Measurements from ENCODE around the gene ASMT. TPM values are rescaled to one million over a fixed set of nuclear protein-coding genes. Genes with fewer than 3 reads are reported as not detected.

Gene ASMT
- total RNA-seq, 1 donor from 2014 or later = not detected

- Histone ChIP-seq H3K9me3 (ENCODE audit: insufficient read depth, low read depth, low read length) (no peaks in the 10 kb centered on the region), H3K27me3 (ENCODE audit: insufficient read depth, low read length) (no peaks in the 10 kb centered on the region), H3K79me2 (ENCODE audit: insufficient read depth, low read length) (peaks cover 5% of the 10 kb centered on the region), H3K9ac (ENCODE audit: low read length) (no peak overlapping the region), H2AFZ (ENCODE audit: low read depth, low read length) (no peak overlapping the region), H3K27ac (ENCODE audit: low read depth, low read length) (no peak overlapping the region), H3K36me3 (ENCODE audit: insufficient read depth, low read length) (peaks cover 15% of the 10 kb centered on the region), H3K4me1 (ENCODE audit: insufficient read depth, low read length) (no peaks in the 10 kb centered on the region), H3K4me3 (ENCODE audit: insufficient read depth, low read depth, low read length) (no peak overlapping the region), H3K4me2 (ENCODE audit: low read length) (no peak overlapping the region), H4K20me1 (ENCODE audit: insufficient read depth, low read length) (peaks cover 29% of the 10 kb centered on the region)
- Mint-ChIP-seq H3K4me1 (ENCODE audit: low read depth, unreplicated experiment) (no peaks in the 10 kb centered on the region), H3K4me3 (ENCODE audit: unreplicated experiment) (no peak overlapping the region), H3K27me3 (ENCODE audit: low read depth, unreplicated experiment) (no peaks in the 10 kb centered on the region), H3K9me3 (ENCODE audit: unreplicated experiment) (peaks cover 8% of the 10 kb centered on the region), H3K27ac (ENCODE audit: unreplicated experiment) (no peak overlapping the region), H3K36me3 (ENCODE audit: low read depth, unreplicated experiment) (peaks cover 4% of the 10 kb centered on the region)
- TF ChIP-seq EZH2 (IDR thresholded peaks at IDR 0.05; ENCODE audit: insufficient read depth, low read length) (no peak), CTCF (IDR thresholded peaks at IDR 0.05; ENCODE audit: insufficient read depth, low read depth, low read length) (no peak)
- no peak for FAIRE-seq
- DNase-seq (ENCODE audit: low read depth) = no peak
Observed at GRCh38 chrX:1606496-1606895, 8.4 kb upstream of the ASMT start.

GRCh38 chrX:1609311-1609710, 5.5 kb upstream of the ASMT start:
- no peak overlapping the region for H3K9ac ChIP-seq (ENCODE audit: low read length)
- H3K4me3 ChIP-seq (ENCODE audit: insufficient read depth, low read depth, low read length) = no peak overlapping the region
- H3K4me1 Mint-ChIP-seq (ENCODE audit: low read depth, unreplicated experiment) = no peaks in the 10 kb centered on the region
- H3K36me3 ChIP-seq (ENCODE audit: insufficient read depth, low read length) = no peaks in the 10 kb centered on the region
- H3K27me3 Mint-ChIP-seq (ENCODE audit: low read depth, unreplicated experiment) = peaks cover 3% of the 10 kb centered on the region
- no peaks in the 10 kb centered on the region for H3K9me3 ChIP-seq (ENCODE audit: insufficient read depth, low read depth, low read length)
- no peaks in the 10 kb centered on the region for H3K4me1 ChIP-seq (ENCODE audit: insufficient read depth, low read length)
- no peaks in the 10 kb centered on the region for H3K79me2 ChIP-seq (ENCODE audit: insufficient read depth, low read length)
- no peak overlapping the region for H3K4me3 Mint-ChIP-seq (ENCODE audit: unreplicated experiment)
- peaks cover 7% of the 10 kb centered on the region for H4K20me1 ChIP-seq (ENCODE audit: insufficient read depth, low read length)
- H2AFZ ChIP-seq (ENCODE audit: low read depth, low read length) = no peak overlapping the region
- TF ChIP-seq CTCF (IDR thresholded peaks at IDR 0.05; ENCODE audit: insufficient read depth, low read depth, low read length) = no peak
- no peak for TF ChIP-seq EZH2 (IDR thresholded peaks at IDR 0.05; ENCODE audit: insufficient read depth, low read length)
- no peaks in the 10 kb centered on the region for H3K36me3 Mint-ChIP-seq (ENCODE audit: low read depth, unreplicated experiment)
- H3K4me2 ChIP-seq (ENCODE audit: low read length) = no peak overlapping the region
- no peak for FAIRE-seq
- H3K27ac Mint-ChIP-seq (ENCODE audit: unreplicated experiment) = no peak overlapping the region
- no peak overlapping the region for H3K27ac ChIP-seq (ENCODE audit: low read depth, low read length)
- H3K9me3 Mint-ChIP-seq (ENCODE audit: unreplicated experiment) = peaks cover 2% of the 10 kb centered on the region
- H3K27me3 ChIP-seq (ENCODE audit: insufficient read depth, low read length) = no peaks in the 10 kb centered on the region
- no peak for DNase-seq (ENCODE audit: low read depth)

GRCh38 chrX:1609762-1610161, 5.1 kb upstream of the ASMT start:
- H3K4me1 Mint-ChIP-seq (ENCODE audit: low read depth, unreplicated experiment) = no peaks in the 10 kb centered on the region
- Histone ChIP-seq H3K4me1 (ENCODE audit: insufficient read depth, low read length) (no peaks in the 10 kb centered on the region), H3K27me3 (ENCODE audit: insufficient read depth, low read length) (no peaks in the 10 kb centered on the region), H2AFZ (ENCODE audit: low read depth, low read length) (no peak overlapping the region), H3K9ac (ENCODE audit: low read length) (no peak overlapping the region), H3K4me2 (ENCODE audit: low read length) (no peak overlapping the region), H3K9me3 (ENCODE audit: insufficient read depth, low read depth, low read length) (no peaks in the 10 kb centered on the region), H4K20me1 (ENCODE audit: insufficient read depth, low read length) (peaks cover 4% of the 10 kb centered on the region), H3K36me3 (ENCODE audit: insufficient read depth, low read length) (no peaks in the 10 kb centered on the region), H3K27ac (ENCODE audit: low read depth, low read length) (no peak overlapping the region), H3K4me3 (ENCODE audit: insufficient read depth, low read depth, low read length) (no peak overlapping the region), H3K79me2 (ENCODE audit: insufficient read depth, low read length) (no peaks in the 10 kb centered on the region)
- no peak overlapping the region for H3K27ac Mint-ChIP-seq (ENCODE audit: unreplicated experiment)
- H3K4me3 Mint-ChIP-seq (ENCODE audit: unreplicated experiment) = no peak overlapping the region
- peaks cover 2% of the 10 kb centered on the region for H3K9me3 Mint-ChIP-seq (ENCODE audit: unreplicated experiment)
- no peaks in the 10 kb centered on the region for H3K36me3 Mint-ChIP-seq (ENCODE audit: low read depth, unreplicated experiment)
- H3K27me3 Mint-ChIP-seq (ENCODE audit: low read depth, unreplicated experiment) = peaks cover 3% of the 10 kb centered on the region
- FAIRE-seq (no peak), DNase-seq (ENCODE audit: low read depth) (no peak)
- TF ChIP-seq EZH2 (IDR thresholded peaks at IDR 0.05; ENCODE audit: insufficient read depth, low read length) (no peak), CTCF (IDR thresholded peaks at IDR 0.05; ENCODE audit: insufficient read depth, low read depth, low read length) (no peak)

Data from astrocyte (in vitro differentiated cells and primary cell).